Activated CD4-positive, alpha-beta T cell treated with anti-CD3 and anti-CD28 coated beads, Interleukin-2, Interleukin-6, amounts not matched to agents 100 ng/mL and 50 ng/mL, durations not matched to agents 16 hours and 8 hours (primary cell): Measurements from ENCODE around the gene IFIT2.
"Not testable (repeated sequence)": the region's sequence is repeated elsewhere in the genome, so short reads cannot be mapped to it uniquely, and the experiment has no call there.

Experiments
- DNase-seq: peaks from one replicate; pipeline ENCODE4 v3.0.0-alpha.2; 2020

IFIT2 gene, protein sequence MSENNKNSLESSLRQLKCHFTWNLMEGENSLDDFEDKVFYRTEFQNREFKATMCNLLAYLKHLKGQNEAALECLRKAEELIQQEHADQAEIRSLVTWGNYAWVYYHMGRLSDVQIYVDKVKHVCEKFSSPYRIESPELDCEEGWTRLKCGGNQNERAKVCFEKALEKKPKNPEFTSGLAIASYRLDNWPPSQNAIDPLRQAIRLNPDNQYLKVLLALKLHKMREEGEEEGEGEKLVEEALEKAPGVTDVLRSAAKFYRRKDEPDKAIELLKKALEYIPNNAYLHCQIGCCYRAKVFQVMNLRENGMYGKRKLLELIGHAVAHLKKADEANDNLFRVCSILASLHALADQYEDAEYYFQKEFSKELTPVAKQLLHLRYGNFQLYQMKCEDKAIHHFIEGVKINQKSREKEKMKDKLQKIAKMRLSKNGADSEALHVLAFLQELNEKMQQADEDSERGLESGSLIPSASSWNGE

GRCh38 chr10:89301721-89302445 is at the start of gene IFIT2:
Gene IFIT2 (plus strand): TSS chr10:89302046. CDS start chr10:89302124, 78 bp downstream.
- DNase-seq = peak; percentile 44

GRCh38 chr10:89252225-89252585 is 49.6 kb upstream of the IFIT2 start:
- DNase-seq = no peak

DNA sequence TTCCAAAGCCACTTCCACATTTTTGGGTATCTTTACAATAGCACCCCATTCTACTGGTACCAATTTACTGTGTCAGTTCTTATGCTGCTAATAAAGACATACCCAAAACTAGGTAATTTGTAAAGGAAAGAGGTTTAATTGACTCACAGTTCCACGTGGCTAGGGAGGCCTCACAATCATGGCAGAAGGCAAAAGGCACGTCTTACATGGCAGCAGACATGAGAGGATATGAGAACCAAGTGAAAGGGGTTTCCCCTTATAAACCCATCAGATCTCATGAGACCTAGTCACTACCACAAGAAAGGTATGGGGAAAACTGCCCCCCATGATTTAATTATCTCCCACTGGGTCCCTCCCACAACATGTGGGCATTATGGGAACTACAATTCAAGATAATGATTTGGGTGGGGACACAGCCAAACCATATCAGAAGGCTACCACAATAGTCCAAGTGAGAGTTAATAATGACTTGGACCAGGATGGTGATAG is 46.7 kb upstream of the IFIT2 start:
- not testable (repeated sequence) for DNase-seq

DNA sequence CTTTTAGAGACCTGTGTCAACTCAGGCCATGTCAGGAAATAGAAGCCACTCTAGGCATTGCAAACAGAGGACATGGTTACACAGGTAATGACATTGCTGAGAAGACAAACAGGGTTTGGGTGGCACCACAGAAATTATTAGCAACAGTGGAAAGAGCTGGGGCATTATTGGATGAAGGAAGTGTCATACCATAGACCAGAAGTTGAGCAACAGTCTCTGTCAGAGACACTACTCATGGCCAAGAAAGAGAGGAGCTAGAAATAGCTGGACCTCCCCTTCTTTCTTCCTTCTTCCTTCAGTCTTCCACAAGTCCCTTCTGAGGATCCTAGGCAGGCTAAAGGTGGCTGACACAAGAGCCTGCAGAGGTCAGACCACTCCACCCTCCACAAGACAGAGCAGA is 46.1 kb upstream of the IFIT2 start:
- no peak for DNase-seq

DNA sequence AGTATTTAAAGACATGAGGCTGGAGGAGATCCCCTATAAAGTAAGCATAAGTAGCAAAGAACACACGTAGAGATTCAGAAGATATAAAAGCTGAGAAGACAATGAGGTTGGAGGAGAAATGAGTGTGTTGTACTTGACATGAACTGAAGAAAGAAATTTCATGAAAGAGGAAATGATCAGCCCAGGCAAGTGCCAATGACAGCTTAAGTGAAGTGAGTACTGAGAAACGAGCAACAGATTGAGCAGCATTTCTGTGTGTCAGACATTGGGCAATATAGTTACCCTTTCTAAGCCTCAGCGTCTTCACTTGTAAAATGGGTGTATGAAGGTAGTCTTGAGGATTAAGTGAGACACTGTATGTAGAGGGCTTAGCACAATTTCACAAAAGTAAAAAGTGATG is 45.5 kb upstream of the IFIT2 start:
- DNase-seq = no peak

- DNase-seq = no peak
These were observed 44.9 kb upstream of the IFIT2 start for GRCh38 chr10:89256962-89257361.

DNA sequence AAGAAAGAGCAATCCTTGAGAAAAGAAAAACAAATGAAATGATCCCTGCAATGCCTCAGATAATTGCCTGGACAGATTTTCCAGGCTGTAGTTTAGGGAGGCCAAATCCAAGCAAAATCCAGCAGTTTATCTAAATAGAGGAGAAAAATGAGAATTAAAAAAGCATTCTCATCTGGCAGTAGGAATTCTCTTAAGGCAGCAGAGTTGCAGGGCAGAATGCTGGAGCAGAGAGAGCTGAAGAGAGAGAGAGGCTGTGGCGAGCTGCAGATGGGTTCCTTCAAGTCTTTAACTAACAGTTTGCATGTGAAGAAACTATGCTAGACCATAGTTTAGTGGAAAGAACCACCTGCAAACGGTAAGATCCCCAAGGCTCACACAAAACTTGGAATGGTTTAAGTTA is 44.3 kb upstream of the IFIT2 start:
- DNase-seq = no peak

DNA sequence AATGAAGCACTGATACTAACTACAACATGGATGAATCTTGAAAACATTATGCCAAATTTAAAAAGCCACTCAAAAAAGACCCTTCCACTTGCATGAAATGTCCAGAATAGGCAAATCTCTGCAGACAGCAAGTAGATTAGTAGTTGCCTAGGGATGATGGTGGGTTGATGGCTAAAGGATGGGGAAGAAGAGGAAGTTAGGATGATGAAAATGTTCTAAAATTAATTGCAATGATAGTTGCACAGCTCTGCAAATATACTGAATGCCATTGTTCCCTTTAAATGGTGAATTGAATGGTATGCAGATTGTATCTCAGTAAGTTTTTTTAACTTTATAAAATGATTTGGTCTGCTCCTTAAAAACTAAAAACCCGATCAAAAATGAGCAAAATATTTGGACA is 43.0 kb upstream of the IFIT2 start:
- no peak for DNase-seq

GRCh38 chr10:89262086-89263051 is 39.5 kb upstream of the IFIT2 start:
- no peak for DNase-seq

GRCh38 chr10:89263091-89263490 is 38.8 kb upstream of the IFIT2 start:
- DNase-seq = no peak

- DNase-seq = no peak
These were observed 38.3 kb upstream of the IFIT2 start for GRCh38 chr10:89263531-89263930.

- no peak for DNase-seq
These were observed 35.0 kb upstream of the IFIT2 start for GRCh38 chr10:89266721-89267453.

DNA sequence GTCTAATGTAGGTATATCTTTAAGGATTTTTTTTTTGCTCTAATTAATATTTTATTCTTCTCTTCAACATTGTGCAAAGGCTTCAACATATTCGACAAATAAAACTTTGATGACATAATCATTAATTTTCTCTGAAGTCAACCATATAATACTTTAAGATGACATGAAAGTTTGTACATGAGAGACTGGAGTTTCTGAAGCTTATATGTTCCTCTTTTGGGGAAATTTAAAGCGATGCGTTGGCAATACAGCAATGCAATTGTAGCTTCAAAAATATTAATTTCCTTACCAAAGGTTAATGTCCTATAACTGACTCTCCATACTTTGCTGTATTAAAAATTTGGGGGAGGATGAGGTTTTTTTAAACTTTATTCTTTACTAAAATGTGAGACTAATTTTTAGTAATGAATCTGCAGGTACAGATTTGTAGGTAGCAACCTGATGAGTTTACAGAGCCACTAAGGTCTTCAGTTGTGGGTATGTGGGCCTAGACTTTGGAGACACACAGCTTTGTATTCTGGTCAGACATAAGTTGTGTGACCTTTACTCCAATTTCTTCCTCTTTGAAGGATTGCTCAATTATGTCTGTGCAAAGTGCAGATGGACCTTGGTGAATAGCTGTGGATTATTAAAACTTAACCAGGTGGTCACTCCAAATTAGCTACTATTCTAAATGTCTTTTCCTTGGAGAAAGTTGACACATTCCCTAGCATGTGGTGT is 32.3 kb upstream of the IFIT2 start:
- no peak for DNase-seq

GRCh38 chr10:89270153-89270483 is 31.7 kb upstream of the IFIT2 start:
- DNase-seq = no peak

DNA sequence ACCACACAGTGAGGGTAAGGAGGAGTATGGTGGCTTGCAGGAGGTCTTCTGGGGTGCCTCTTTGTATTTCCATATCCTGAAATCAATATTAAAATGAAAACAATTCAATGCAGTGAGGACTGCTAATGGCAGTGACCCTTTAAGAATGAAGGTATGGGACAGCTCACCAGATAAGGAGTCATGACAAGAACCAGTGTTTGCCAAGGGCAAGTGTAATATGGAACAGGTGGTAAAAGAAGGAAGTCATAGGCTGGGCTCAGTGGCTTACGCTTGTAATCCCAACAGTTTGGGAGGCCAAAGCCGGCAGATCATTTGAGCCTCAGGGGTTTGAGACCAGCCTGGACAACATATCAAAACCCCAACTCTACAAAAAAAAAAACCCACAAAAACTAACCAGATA is 30.3 kb upstream of the IFIT2 start:
- DNase-seq = no peak

DNA sequence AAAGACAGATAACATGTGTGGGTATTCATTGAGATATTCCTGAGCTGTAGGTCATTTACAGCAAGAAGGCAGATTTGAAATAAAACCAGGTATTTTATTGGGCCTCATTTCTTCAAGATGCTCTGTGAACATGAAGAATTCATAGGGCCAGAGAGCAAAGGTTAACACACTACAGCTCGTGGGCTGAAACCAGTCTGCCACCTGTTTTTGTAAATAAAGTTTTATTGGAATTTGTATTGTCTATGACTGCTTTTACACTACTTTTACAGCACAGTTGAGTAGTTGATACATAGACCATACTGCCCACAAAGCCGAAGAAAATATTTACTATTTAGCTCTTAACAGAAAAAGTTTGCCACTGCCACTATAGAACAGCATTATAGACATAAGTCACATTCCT is 28.2 kb upstream of the IFIT2 start:
- DNase-seq = no peak

GRCh38 chr10:89274928-89275327 is 26.9 kb upstream of the IFIT2 start:
- DNase-seq = no peak

DNA sequence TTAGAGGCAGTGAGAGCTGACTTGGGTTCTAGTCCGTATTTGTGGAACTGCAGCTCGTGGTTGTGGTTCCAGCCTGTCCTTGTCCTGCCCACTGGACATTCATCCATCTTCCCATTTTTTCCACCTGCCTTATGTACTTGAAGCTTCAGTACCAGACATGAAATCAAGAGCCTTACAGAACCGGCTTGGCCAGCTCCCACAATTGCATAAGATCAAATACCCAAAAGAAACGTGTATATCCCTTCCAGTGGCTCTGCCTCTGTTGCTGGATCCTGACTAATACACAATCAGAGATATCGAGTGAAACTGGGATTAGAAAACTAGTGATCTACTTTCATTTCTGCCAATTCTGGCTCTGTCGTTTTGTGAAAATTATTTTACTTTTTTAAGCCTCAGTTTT is 26.5 kb upstream of the IFIT2 start:
- no peak for DNase-seq

GRCh38 chr10:89278034-89278535 is 23.8 kb upstream of the IFIT2 start:
- DNase-seq = no peak

DNA sequence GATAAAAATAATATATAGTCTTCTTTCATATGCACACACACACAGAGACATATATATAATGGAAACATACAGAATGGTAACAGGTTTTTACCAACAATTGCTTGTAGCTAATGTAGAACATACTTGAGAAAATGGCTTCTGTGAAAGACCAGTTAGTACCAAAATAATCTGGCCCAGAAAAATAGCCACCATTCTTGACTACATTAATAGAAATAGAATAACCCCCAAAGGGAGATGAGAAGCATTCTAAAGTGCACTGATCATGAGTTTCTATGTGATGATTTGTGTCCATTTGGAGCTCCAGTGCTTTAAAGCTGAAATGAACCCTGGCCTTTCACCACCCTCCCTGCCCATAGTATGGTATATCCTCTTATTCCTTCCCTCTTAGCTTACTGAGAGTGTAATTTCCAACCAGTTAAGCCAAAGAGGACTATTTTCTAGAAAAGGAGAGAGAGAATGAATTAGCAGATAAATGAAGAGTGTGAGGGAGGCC is 22.9 kb upstream of the IFIT2 start:
- DNase-seq = no peak

- no peak for DNase-seq
These were observed 22.4 kb upstream of the IFIT2 start for GRCh38 chr10:89279421-89279869.
